Measurements from ENCODE around the gene IL17RB. TPM values are rescaled to one million over a fixed set of nuclear protein-coding genes. Genes with fewer than 3 reads are reported as not detected.

IL17RB gene
- polyA plus RNA-seq, 1 experiment: 0.36 TPM

DNA sequence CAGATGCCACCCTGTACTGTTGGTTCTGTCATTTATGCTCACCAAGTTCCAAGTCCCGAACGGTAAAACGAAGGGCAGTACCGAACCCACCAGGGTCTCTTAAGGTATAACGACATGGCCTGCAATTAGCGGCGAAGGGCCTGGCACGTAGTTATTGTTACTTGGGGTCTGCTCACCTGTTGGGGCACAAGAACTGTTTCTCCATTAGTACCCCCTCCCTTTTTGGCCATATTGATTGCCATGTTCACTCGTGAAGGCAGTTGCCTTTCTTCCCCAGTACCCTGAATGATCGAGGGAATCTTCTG lies 435 bp downstream of the IL17RB start:
- peaks cover 9% of the 10 kb centered on the region for H3K27me3 ChIP-seq (ENCODE audit: control insufficient read depth, insufficient read depth, low read length)

GRCh38 chr3:53849916-53850315 lies 3.5 kb downstream of the IL17RB start:
- TF ChIP-seq, protein P1, sequence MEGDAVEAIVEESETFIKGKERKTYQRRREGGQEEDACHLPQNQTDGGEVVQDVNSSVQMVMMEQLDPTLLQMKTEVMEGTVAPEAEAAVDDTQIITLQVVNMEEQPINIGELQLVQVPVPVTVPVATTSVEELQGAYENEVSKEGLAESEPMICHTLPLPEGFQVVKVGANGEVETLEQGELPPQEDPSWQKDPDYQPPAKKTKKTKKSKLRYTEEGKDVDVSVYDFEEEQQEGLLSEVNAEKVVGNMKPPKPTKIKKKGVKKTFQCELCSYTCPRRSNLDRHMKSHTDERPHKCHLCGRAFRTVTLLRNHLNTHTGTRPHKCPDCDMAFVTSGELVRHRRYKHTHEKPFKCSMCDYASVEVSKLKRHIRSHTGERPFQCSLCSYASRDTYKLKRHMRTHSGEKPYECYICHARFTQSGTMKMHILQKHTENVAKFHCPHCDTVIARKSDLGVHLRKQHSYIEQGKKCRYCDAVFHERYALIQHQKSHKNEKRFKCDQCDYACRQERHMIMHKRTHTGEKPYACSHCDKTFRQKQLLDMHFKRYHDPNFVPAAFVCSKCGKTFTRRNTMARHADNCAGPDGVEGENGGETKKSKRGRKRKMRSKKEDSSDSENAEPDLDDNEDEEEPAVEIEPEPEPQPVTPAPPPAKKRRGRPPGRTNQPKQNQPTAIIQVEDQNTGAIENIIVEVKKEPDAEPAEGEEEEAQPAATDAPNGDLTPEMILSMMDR (IDR thresholded peaks at IDR 0.05; ENCODE audit: insufficient read depth, low read depth, low read length): no peak
- Histone ChIP-seq H3K4me3 (ENCODE audit: low read depth, low read length) (no peak overlapping the region), H3K27me3 (ENCODE audit: control insufficient read depth, insufficient read depth, low read length) (peaks cover 9% of the 10 kb centered on the region), H3K36me3 (ENCODE audit: control insufficient read depth, insufficient read depth, low read length) (no peaks in the 10 kb centered on the region)
- ChIA-PET CTCF (no interaction called here), POLR2A (no interaction called here)
- DNase-seq (ENCODE audit: low read depth): no peak

More for the DNA sequence above, 435 bp downstream of the IL17RB start:
- Histone ChIP-seq H3K4me3 (ENCODE audit: low read depth, low read length) (no peak overlapping the region), H3K36me3 (ENCODE audit: control insufficient read depth, insufficient read depth, low read length) (no peaks in the 10 kb centered on the region)
- CTCF ChIA-PET: interaction anchor here (1.7 kb wide), 1 partner anchor 18 kb away, joined by 6 read pairs; no protein-coding TSS in a partner anchor
- TF ChIP-seq, protein P1 (IDR thresholded peaks at IDR 0.05; ENCODE audit: insufficient read depth, low read depth, low read length): no peak
- POLR2A ChIA-PET: no interaction called here
- DNase-seq (ENCODE audit: low read depth): no peak

GRCh38 chr3:53850895-53851294 lies 4.5 kb downstream of the IL17RB start:
- TF ChIP-seq, protein P1 (IDR thresholded peaks at IDR 0.05; ENCODE audit: insufficient read depth, low read depth, low read length): no peak
- CTCF ChIA-PET: no interaction called here
- no peak for DNase-seq (ENCODE audit: low read depth)

DNA sequence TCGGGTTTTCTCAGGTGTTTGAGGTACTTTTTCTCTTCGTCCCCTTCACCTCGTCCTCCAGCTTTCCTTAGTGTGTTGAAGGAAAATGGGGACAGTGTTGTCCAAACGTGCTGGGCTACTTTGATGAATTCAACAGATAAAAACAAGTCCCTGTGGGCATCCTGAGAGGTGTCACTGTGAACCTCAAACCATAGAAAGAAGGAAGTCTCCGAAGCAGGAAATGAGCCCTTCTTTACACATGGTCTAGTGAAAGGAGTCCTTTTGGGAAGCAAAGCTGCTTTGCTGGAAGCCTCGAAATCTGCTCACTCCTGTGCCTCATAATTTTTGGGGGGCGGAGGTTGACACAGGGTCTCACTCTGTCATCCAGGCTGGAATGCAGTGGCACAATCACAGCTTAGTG lies 10.6 kb downstream of the IL17RB start:
- TF ChIP-seq, protein P1 (IDR thresholded peaks at IDR 0.05; ENCODE audit: insufficient read depth, low read depth, low read length): no peak
- POLR2A ChIA-PET: no interaction called here

More at GRCh38 chr3:53850895-53851294, 4.5 kb downstream of the IL17RB start:
- POLR2A ChIA-PET: no interaction called here
- peaks cover 7% of the 10 kb centered on the region for H3K27me3 ChIP-seq (ENCODE audit: control insufficient read depth, insufficient read depth, low read length)
- no peak overlapping the region for H3K4me3 ChIP-seq (ENCODE audit: low read depth, low read length)
- no peaks in the 10 kb centered on the region for H3K36me3 ChIP-seq (ENCODE audit: control insufficient read depth, insufficient read depth, low read length)

DNA sequence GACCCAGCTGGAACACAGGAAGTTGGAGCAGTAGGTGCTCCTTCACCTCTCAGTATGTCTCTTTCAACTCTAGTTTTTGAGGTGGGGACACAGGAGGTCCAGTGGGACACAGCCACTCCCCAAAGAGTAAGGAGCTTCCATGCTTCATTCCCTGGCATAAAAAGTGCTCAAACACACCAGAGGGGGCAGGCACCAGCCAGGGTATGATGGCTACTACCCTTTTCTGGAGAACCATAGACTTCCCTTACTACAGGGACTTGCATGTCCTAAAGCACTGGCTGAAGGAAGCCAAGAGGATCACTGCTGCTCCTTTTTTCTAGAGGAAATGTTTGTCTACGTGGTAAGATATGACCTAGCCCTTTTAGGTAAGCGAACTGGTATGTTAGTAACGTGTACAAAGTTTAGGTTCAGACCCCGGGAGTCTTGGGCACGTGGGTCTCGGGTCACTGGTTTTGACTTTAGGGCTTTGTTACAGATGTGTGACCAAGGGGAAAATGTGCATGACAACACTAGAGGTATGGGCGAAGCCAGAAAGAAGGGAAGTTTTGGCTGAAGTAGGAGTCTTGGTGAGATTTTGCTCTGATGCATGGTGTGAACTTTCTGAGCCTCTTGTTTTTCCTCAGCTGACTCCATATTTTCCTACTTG lies 11.9 kb downstream of the IL17RB start:
- no peak overlapping the region for H3K4me3 ChIP-seq (ENCODE audit: low read depth, low read length)
- DNase-seq (ENCODE audit: low read depth): no peak
- CTCF ChIA-PET: interaction anchor here (1.4 kb wide), 1 partner anchor 55 kb away, joined by 3 read pairs; no protein-coding TSS in a partner anchor
- POLR2A ChIA-PET: no interaction called here
- peaks cover 3% of the 10 kb centered on the region; the same call in 1 of the 2 replicates for H3K36me3 ChIP-seq (ENCODE audit: control insufficient read depth, insufficient read depth, low read length)
- TF ChIP-seq, protein P1 (IDR thresholded peaks at IDR 0.05; ENCODE audit: insufficient read depth, low read depth, low read length): no peak
- H3K27me3 ChIP-seq (ENCODE audit: control insufficient read depth, insufficient read depth, low read length): no peaks in the 10 kb centered on the region

More for the DNA sequence above, 10.6 kb downstream of the IL17RB start:
- H3K4me3 ChIP-seq (ENCODE audit: low read depth, low read length): no peak overlapping the region
- CTCF ChIA-PET: no interaction called here
- H3K27me3 ChIP-seq (ENCODE audit: control insufficient read depth, insufficient read depth, low read length): no peaks in the 10 kb centered on the region
- DNase-seq (ENCODE audit: low read depth): no peak
- peaks cover 3% of the 10 kb centered on the region; the same call in 1 of the 2 replicates for H3K36me3 ChIP-seq (ENCODE audit: control insufficient read depth, insufficient read depth, low read length)

Measured in BJ (cell line).